SK-N-SH treated with all-trans-retinoic acid at 6 μM for 48 hours (cell line): ENCODE data around the gene RNF112.

Source experiments
- ARNTL ChIP-seq: fragments of 450-650 bp; formaldehyde crosslinking; IDR thresholded peaks from 2 replicates; pipeline ENCODE4 v1.5.0; 2020; ENCODE audit warnings: low read depth, mild to moderate bottlenecking, moderate library complexity, borderline replicate concordance
- CREB5 ChIP-seq: fragments of 250-450 bp; sonication (Bioruptor Pico); IDR thresholded peaks from 2 replicates; pipeline ENCODE4 v1.5.1; 2020; ENCODE audit warnings: low read depth, mild to moderate bottlenecking, moderate library complexity
- ISL1 ChIP-seq: fragments of 250-450 bp; sonication (Bioruptor Pico); IDR thresholded peaks from 2 replicates; pipeline ENCODE4 v2.1.2; 2022; ENCODE audit warnings: mild to moderate bottlenecking, moderate library complexity
- SNAI2 ChIP-seq: fragments of 250-450 bp; sonication (Bioruptor Pico); IDR thresholded peaks from 2 replicates; pipeline ENCODE4 v1.5.0; 2020; ENCODE audit warnings: mild to moderate bottlenecking, moderate library complexity
- ZC3H10 ChIP-seq: fragments of 250-450 bp; sonication (Bioruptor Pico); IDR thresholded peaks from 2 replicates; pipeline ENCODE4 v1.5.1; 2021; ENCODE audit warnings: mild to moderate bottlenecking, moderate library complexity
- ZFP3 ChIP-seq: fragments of 250-450 bp; sonication (Bioruptor Pico); IDR thresholded peaks from 2 replicates; pipeline ENCODE4 v1.5.0; 2020; ENCODE audit warnings: mild to moderate bottlenecking, moderate library complexity
- ZNF70 ChIP-seq: fragments of 450-650 bp; formaldehyde crosslinking; IDR thresholded peaks from 2 replicates; pipeline ENCODE4 v1.5.0; 2020; ENCODE audit warnings: mild to moderate bottlenecking, moderate library complexity
- TF ChIP-seq, protein P1 (sequence below): fragments of 250-450 bp; sonication (Bioruptor Pico); IDR thresholded peaks from 2 replicates; pipeline ENCODE4 v1.8.0; 2020; ENCODE audit warnings: mild to moderate bottlenecking, moderate library complexity, borderline replicate concordance
- TF ChIP-seq, protein P2 (sequence below): fragments of 250-450 bp; sonication (Bioruptor Pico); IDR thresholded peaks from 2 replicates; pipeline ENCODE4 v1.5.1; 2021; ENCODE audit warnings: mild to moderate bottlenecking, moderate library complexity

DNA sequence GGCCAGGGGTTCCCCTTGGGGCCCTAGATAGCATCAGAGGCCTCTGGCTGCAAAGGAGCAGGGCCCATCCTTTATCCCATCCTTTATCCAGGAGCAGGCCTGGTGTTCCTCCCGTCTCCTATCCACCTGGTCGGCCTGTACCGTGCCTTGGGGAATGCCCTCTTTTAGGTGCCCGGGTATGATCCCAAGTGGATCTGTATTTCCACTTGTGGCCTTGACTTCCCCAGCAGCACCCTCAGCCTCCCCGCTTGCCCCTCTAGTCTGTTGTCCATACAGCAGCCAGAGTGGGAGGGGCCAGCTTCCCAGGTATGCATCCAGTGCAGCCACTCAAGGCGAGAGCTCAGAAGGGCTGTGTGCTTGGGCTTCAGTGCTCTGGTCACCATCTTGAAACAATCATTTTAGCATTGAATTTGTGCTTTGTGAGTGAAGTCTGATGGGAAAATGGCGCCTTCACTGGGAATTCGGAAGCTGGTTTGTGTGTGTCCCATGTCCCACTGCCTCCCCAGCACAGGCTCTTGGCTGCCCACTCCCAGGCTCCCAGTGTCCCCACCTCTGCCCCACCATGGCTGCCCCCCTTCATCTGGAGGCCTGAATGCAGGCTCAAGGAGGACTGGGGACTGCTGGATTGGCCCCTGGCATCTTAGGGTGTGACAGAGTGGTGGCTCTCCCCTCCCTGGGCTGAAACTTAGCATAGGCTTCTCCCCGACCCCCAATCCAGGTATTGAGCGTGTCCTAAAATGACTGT lies 3.3 kb upstream of the RNF112 start:
- TF ChIP-seq ZNF70 (CRISPR knock-in tag) (no peak), ARNTL (no peak), ZFP3 (CRISPR knock-in tag) (no peak), ZC3H10 (CRISPR knock-in tag) (no peak), ISL1 (CRISPR knock-in tag) (no peak), SNAI2 (no peak), CREB5 (no peak)
- TF ChIP-seq, protein P1, sequence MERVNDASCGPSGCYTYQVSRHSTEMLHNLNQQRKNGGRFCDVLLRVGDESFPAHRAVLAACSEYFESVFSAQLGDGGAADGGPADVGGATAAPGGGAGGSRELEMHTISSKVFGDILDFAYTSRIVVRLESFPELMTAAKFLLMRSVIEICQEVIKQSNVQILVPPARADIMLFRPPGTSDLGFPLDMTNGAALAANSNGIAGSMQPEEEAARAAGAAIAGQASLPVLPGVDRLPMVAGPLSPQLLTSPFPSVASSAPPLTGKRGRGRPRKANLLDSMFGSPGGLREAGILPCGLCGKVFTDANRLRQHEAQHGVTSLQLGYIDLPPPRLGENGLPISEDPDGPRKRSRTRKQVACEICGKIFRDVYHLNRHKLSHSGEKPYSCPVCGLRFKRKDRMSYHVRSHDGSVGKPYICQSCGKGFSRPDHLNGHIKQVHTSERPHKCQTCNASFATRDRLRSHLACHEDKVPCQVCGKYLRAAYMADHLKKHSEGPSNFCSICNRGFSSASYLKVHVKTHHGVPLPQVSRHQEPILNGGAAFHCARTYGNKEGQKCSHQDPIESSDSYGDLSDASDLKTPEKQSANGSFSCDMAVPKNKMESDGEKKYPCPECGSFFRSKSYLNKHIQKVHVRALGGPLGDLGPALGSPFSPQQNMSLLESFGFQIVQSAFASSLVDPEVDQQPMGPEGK (CRISPR knock-in tag): no peak
- TF ChIP-seq, protein P2, sequence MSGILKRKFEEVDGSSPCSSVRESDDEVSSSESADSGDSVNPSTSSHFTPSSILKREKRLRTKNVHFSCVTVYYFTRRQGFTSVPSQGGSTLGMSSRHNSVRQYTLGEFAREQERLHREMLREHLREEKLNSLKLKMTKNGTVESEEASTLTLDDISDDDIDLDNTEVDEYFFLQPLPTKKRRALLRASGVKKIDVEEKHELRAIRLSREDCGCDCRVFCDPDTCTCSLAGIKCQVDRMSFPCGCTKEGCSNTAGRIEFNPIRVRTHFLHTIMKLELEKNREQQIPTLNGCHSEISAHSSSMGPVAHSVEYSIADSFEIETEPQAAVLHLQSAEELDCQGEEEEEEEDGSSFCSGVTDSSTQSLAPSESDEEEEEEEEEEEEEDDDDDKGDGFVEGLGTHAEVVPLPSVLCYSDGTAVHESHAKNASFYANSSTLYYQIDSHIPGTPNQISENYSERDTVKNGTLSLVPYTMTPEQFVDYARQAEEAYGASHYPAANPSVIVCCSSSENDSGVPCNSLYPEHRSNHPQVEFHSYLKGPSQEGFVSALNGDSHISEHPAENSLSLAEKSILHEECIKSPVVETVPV (CRISPR knock-in tag): no peak
